Fibroblast of lung (primary cell): ENCODE data around the gene GLYR1. TPM values are rescaled to one million over a fixed set of nuclear protein-coding genes. Genes with fewer than 3 reads are reported as not detected.

Experiments
- DNase-seq, 2 donors: peaks; one replicate each; pipeline versions ENCODE4 v3.0.0 to v3.0.0-alpha.2; 2010; ENCODE audit warnings: low read depth in 2 of 2
- H2AFZ ChIP-seq: 2 replicates; pipeline ENCODE4 v1.5.1; 2012; ENCODE audit warnings: low read length, control low read depth, inconsistent platforms
- H3K27ac ChIP-seq: 2 replicates; pipeline ENCODE4 v1.5.1; 2011; ENCODE audit warnings: low read length, control low read depth; ENCODE audit not compliant: insufficient read depth
- H3K27me3 ChIP-seq: 2 replicates; pipeline ENCODE4 v1.5.1; 2011; ENCODE audit warnings: mild to moderate bottlenecking, low read length; ENCODE audit not compliant: control insufficient read depth, insufficient read depth
- H3K36me3 ChIP-seq: 2 replicates; pipeline ENCODE4 v1.5.1; 2011; ENCODE audit warnings: low read length; ENCODE audit not compliant: control insufficient read depth, insufficient read depth
- H3K4me1 ChIP-seq: 2 replicates; pipeline ENCODE4 v1.5.1; 2011; ENCODE audit warnings: low read length; ENCODE audit not compliant: control insufficient read depth, insufficient read depth; ENCODE audit errors: extremely low read depth
- H3K4me2 ChIP-seq: 2 replicates; pipeline ENCODE4 v1.5.1; 2011; ENCODE audit warnings: low read length, control low read depth; ENCODE audit not compliant: insufficient read depth; ENCODE audit errors: extremely low read depth
- H3K4me3 ChIP-seq, 4 experiments: fragments of 200-600 bp in 1 of 4; sonication (generic) in 1 of 4; replicated peaks in 1 of 4; 2 replicates each; pipeline ENCODE4 v1.5.1; 2011 to 2016; ENCODE audit warnings: low read length in 4 of 4, low read depth in 3 of 4, mild to moderate bottlenecking in 3 of 4, control low read depth in 2 of 4, inconsistent platforms in 1 of 4, mixed read lengths in 1 of 4; ENCODE audit not compliant: insufficient read depth in 1 of 4; ENCODE audit errors: control extremely low read depth in 1 of 4
- H3K79me2 ChIP-seq: 2 replicates; pipeline ENCODE4 v1.5.1; 2012; ENCODE audit warnings: mild to moderate bottlenecking, low read length, inconsistent platforms; ENCODE audit not compliant: control insufficient read depth, insufficient read depth
- H3K9ac ChIP-seq: 2 replicates; pipeline ENCODE4 v1.5.1; 2011; ENCODE audit warnings: mild to moderate bottlenecking, low read length, control low read depth; ENCODE audit not compliant: insufficient read depth
- H3K9me3 ChIP-seq: 2 replicates; pipeline ENCODE4 v1.5.1; 2012; ENCODE audit warnings: low read depth, low read length; ENCODE audit not compliant: control insufficient read depth, insufficient read depth
- H4K20me1 ChIP-seq: 2 replicates; pipeline ENCODE4 v1.5.1; 2011; ENCODE audit warnings: low read length; ENCODE audit not compliant: control insufficient read depth, insufficient read depth; ENCODE audit errors: extremely low read depth
- CTCF ChIP-seq, 2 donors: IDR thresholded peaks in 1 of 2; conservative IDR thresholded peaks in 1 of 2; 1 replicate in 1 of 2; 2 replicates in 1 of 2; pipeline ENCODE4 v1.5.1; 2011 to 2012; ENCODE audit warnings: low read length in 2 of 2, control low read depth in 1 of 2, inconsistent platforms in 1 of 2, low read depth in 1 of 2, mild to moderate bottlenecking in 1 of 2
- EZH2 ChIP-seq: IDR thresholded peaks from 2 replicates; pipeline ENCODE4 v1.5.1; 2012; ENCODE audit warnings: low read length, control low read depth, mild to moderate bottlenecking; ENCODE audit errors: missing control alignments
- polyA plus RNA-seq, 2 donors: library from polyadenylated mRNA; depleted of rRNA in 1 of 2; stranded (reverse) in 1 of 2; unstranded in 1 of 2; fragments of >200 nt; gene quantifications; 2 replicates each; pipeline ENCODE4 v1.2.1, GENCODE V29; 2011 to 2012; ENCODE audit warnings: missing spikeins in 1 of 2
- total RNA-seq: library from RNA; depleted of rRNA; stranded (reverse); fragments of >200 nt; gene quantifications from 2 replicates; pipeline ENCODE4 v1.2.1, GENCODE V29; 2014

The GLYR1 gene
- total and polyA plus RNA-seq, 2 donors (not counting 1 experiment from before 2014, with no cell fraction given), result 28.6 to 39.6 TPM

DNA sequence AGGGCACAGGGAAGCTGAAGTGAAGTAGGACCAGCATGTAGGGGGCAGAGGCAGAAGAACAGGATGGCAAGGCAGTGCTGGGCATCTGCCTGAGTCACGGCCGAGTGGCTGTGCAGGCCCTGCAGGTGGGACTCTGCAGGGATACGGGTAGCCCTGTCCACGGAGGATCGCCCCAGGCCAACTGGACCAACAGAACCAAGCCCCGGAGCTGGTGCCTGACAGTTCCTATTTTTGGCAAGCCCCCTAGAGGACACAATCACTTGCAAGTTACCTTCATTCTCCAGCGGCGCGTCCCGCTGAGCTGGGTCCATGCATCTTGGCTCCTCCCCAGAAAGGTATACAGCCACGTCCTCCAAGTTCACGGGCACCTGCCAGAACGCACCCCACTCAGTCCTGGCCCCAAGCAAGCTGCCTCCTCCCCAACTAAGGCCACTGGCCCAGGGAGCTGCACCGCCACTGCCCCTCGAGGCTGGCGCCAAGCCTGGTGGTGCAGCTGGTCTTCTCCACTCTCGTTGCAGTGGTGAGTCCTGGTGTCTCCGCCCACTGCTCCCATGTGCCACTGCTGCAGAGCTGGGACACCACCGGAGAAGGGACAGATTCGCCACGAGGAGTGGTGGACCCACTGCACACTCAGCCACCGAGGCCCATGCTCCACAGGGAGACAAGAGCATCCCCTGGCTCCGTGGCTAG, 86.7 kb downstream of the GLYR1 start:
- Histone ChIP-seq H3K79me2 (peaks cover 4% of the 10 kb centered on the region), H3K9ac (no peak overlapping the region), H3K36me3 (peaks cover 20% of the 10 kb centered on the region), H3K4me3 (no peak overlapping the region), H3K9me3 (no peaks in the 10 kb centered on the region), H2AFZ (no peak overlapping the region), H3K27me3 (no peaks in the 10 kb centered on the region), H4K20me1 (no peaks in the 10 kb centered on the region), H3K4me2 (no peak overlapping the region), H3K27ac (no peak overlapping the region), H3K4me1 (no peaks in the 10 kb centered on the region)
- TF ChIP-seq EZH2 (no peak), CTCF (conservative IDR thresholded peaks at IDR 0.05 in 1 of 2, IDR thresholded peaks at IDR 0.05 in 1 of 2; ENCODE audit: low read depth in 1 of 2, low read length in 2 of 2) (no peak)
- no peak for DNase-seq

DNA sequence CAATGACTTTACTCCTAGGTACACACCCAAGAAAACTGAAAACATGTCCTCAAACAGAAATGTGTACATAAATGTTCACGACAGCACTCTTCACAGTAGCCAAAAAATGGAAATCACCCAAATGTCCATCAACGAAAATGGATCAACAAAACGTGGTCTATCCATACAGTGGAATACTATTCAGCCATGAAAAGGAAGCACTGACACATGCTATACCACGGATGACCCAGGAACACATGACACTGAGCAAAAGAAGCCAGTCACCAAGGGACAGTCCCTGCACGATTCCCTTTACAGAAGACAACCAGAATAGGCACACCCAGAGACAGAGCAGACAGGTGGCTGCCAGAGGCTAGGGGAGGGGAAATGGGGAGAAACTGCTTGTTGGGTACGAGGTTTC, 91.4 kb downstream of the GLYR1 start:
- Histone ChIP-seq H2AFZ (no peak overlapping the region), H3K9me3 (no peaks in the 10 kb centered on the region), H3K79me2 (no peaks in the 10 kb centered on the region), H3K27me3 (no peaks in the 10 kb centered on the region), H3K36me3 (peaks cover 24% of the 10 kb centered on the region), H4K20me1 (no peaks in the 10 kb centered on the region), H3K4me3 (no peak overlapping the region), H3K9ac (no peak overlapping the region), H3K4me2 (no peak overlapping the region), H3K27ac (no peak overlapping the region), H3K4me1 (no peaks in the 10 kb centered on the region)
- no peak for DNase-seq
- TF ChIP-seq CTCF (conservative IDR thresholded peaks at IDR 0.05 in 1 of 2, IDR thresholded peaks at IDR 0.05 in 1 of 2; ENCODE audit: low read depth in 1 of 2, low read length in 2 of 2) (no peak), EZH2 (no peak)

DNA sequence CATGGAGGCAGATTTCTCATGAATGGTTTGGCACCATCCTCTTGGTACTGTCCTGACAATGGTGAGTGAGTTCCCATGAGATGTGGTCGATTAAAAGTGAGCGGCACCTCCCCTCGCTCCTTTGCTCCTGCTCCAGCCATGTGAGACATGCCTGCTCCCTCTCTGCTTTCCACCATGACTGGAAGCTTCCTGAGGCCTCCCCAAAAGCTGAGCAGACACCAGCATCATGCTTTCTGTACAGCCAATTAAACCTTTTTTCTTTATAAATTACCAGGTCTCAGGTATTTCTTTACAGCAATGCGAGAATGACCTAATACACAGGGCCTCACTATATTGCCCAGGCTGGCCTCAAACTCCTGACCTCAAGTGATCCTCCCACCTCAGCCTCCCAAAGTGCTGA, 92.2 kb downstream of the GLYR1 start:
- DNase-seq, result no peak
- Histone ChIP-seq H3K4me1 (no peaks in the 10 kb centered on the region), H4K20me1 (no peaks in the 10 kb centered on the region), H2AFZ (no peak overlapping the region), H3K79me2 (no peaks in the 10 kb centered on the region), H3K9me3 (no peaks in the 10 kb centered on the region), H3K27me3 (no peaks in the 10 kb centered on the region), H3K4me2 (no peak overlapping the region), H3K27ac (no peak overlapping the region), H3K4me3 (no peak overlapping the region), H3K36me3 (peaks cover 18% of the 10 kb centered on the region), H3K9ac (no peak overlapping the region)
- TF ChIP-seq CTCF (conservative IDR thresholded peaks at IDR 0.05 in 1 of 2, IDR thresholded peaks at IDR 0.05 in 1 of 2; ENCODE audit: low read depth in 1 of 2, low read length in 2 of 2) (no peak), EZH2 (no peak)
